H1 (cell line): ENCODE results near the gene LYRM4. TPM values are rescaled to one million over a fixed set of nuclear protein-coding genes. Genes with fewer than 3 reads are reported as not detected.

Source experiments
- CBX8 ChIP-seq: fragments of 300-800, 300-1000 bp; sonication (generic); IDR thresholded peaks from 2 replicates; pipeline ENCODE4 v1.7.1; 2016; ENCODE audit warnings: low read depth, low read length, borderline replicate concordance
- EZH2 ChIP-seq: fragments of 200-600 bp; sonication (generic); IDR thresholded peaks from 2 replicates; pipeline ENCODE4 v1.7.1; 2012; ENCODE audit warnings: low read depth, mild to moderate bottlenecking, moderate library complexity, low read length, inconsistent platforms; ENCODE audit not compliant: severe bottlenecking
- HDAC2 ChIP-seq, 2 experiments: fragments of 300-600 bp in 1 of 2; sonication (generic) in 1 of 2; IDR thresholded peaks; 2 replicates each; pipeline ENCODE4 v1.6.1; 2011 to 2012; ENCODE audit warnings: low read depth in 2 of 2, low read length in 2 of 2, mild to moderate bottlenecking in 2 of 2, moderate library complexity in 2 of 2, borderline replicate concordance in 1 of 2, inconsistent platforms in 1 of 2
- HDAC6 ChIP-seq: IDR thresholded peaks from one replicate; pipeline ENCODE4 v1.7.1; 2012; ENCODE audit warnings: low read depth, mild to moderate bottlenecking, inconsistent platforms, low read length, moderate library complexity
- SUZ12 ChIP-seq: fragments of 200-600 bp; sonication (generic); IDR thresholded peaks from 2 replicates; pipeline ENCODE4 v1.6.1; 2012; ENCODE audit warnings: mild to moderate bottlenecking, inconsistent platforms, low read length, moderate library complexity, mixed read lengths
- TAF1 ChIP-seq: IDR thresholded peaks from 2 replicates; pipeline ENCODE4 v1.6.1; 2011; ENCODE audit warnings: mild to moderate bottlenecking, low read depth, low read length
- polyA plus RNA-seq, 7 experiments: library from polyadenylated mRNA; depleted of rRNA in 3 of 7; stranded (reverse) in 5 of 7; unstranded in 2 of 7; fragments of >200 nt in 5 of 7; fragments of 200-250 nt in 2 of 7; gene quantifications; 1 replicate in 5 of 7; 2 replicates in 1 of 7; 4 replicates in 1 of 7; pipeline versions ENCODE4 v1.2.1 to v1.2.3, GENCODE V29; 2011 to 2013; ENCODE audit warnings: missing spikeins in 2 of 7, mixed read lengths in 2 of 7
- total RNA-seq: library from RNA; stranded (reverse); fragmentation: NEBNext Ultra II Directional; extraction: Animal tissue kit (Norgen Biotek cat#: 25700); gene quantifications from 2 replicates; pipeline ENCODE4 v1.2.1, GENCODE V29; 2021
- TF ChIP-seq, protein P1 (sequence below): fragments of 300-600 bp; sonication (generic); IDR thresholded peaks from 2 replicates; pipeline ENCODE4 v1.7.1; 2012; ENCODE audit warnings: low read length, moderate library complexity, mild to moderate bottlenecking, inconsistent platforms; ENCODE audit not compliant: insufficient replicate concordance
- TF ChIP-seq, protein P2 (sequence below): IDR thresholded peaks from 2 replicates; pipeline ENCODE4 v1.6.1; 2012; ENCODE audit warnings: inconsistent platforms

LYRM4 gene
- total and polyA plus RNA-seq, 2 of the 8 experiments (the other 6 are each of a cell fraction or from before 2014, with no cell fraction given) = 56.6 to 62.8 TPM

DNA sequence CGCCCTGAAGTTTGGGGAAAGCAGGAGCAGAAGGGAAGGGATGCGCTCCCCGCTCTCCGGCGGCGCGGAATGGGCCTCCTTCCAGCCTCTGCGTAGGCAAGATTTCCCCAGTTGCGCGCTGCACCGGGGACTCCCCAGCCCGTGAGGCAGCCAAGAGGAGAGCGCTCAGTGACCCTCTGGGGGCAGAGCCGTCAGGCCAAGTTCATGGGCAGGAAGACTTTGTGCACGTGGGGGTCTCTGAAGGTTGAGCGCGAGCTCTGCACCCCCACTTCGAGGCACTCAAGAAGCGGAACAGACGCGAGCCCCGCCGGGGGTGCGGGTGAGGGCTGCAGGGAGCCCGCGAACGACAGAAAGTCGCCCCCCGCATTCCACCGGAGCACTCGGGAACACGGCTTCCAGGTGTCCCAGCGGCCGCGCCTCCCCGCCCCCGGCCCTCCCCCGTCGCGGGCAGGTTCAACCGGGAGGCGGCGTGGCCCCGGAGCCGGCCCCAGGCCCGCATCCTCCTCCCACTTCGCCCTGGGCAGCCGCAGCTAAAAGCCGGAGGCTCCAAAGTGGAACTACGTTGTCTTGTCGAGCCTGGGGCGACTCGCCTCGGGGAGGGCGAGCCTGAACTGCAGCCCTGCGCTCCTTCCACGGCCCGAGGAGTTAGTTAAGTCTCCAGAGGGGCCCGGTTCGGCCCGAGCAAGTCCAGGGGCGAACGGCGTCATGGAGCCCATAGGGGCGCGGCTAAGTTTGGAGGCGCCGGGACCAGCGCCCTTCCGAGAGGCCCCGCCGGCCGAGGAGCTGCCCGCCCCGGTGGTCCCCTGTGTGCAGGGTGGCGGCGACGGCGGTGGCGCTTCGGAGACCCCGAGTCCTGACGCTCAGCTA lies 175.7 kb downstream of the LYRM4 start, which contains the start of gene PPP1R3G (continued):
- TF ChIP-seq, protein P1, sequence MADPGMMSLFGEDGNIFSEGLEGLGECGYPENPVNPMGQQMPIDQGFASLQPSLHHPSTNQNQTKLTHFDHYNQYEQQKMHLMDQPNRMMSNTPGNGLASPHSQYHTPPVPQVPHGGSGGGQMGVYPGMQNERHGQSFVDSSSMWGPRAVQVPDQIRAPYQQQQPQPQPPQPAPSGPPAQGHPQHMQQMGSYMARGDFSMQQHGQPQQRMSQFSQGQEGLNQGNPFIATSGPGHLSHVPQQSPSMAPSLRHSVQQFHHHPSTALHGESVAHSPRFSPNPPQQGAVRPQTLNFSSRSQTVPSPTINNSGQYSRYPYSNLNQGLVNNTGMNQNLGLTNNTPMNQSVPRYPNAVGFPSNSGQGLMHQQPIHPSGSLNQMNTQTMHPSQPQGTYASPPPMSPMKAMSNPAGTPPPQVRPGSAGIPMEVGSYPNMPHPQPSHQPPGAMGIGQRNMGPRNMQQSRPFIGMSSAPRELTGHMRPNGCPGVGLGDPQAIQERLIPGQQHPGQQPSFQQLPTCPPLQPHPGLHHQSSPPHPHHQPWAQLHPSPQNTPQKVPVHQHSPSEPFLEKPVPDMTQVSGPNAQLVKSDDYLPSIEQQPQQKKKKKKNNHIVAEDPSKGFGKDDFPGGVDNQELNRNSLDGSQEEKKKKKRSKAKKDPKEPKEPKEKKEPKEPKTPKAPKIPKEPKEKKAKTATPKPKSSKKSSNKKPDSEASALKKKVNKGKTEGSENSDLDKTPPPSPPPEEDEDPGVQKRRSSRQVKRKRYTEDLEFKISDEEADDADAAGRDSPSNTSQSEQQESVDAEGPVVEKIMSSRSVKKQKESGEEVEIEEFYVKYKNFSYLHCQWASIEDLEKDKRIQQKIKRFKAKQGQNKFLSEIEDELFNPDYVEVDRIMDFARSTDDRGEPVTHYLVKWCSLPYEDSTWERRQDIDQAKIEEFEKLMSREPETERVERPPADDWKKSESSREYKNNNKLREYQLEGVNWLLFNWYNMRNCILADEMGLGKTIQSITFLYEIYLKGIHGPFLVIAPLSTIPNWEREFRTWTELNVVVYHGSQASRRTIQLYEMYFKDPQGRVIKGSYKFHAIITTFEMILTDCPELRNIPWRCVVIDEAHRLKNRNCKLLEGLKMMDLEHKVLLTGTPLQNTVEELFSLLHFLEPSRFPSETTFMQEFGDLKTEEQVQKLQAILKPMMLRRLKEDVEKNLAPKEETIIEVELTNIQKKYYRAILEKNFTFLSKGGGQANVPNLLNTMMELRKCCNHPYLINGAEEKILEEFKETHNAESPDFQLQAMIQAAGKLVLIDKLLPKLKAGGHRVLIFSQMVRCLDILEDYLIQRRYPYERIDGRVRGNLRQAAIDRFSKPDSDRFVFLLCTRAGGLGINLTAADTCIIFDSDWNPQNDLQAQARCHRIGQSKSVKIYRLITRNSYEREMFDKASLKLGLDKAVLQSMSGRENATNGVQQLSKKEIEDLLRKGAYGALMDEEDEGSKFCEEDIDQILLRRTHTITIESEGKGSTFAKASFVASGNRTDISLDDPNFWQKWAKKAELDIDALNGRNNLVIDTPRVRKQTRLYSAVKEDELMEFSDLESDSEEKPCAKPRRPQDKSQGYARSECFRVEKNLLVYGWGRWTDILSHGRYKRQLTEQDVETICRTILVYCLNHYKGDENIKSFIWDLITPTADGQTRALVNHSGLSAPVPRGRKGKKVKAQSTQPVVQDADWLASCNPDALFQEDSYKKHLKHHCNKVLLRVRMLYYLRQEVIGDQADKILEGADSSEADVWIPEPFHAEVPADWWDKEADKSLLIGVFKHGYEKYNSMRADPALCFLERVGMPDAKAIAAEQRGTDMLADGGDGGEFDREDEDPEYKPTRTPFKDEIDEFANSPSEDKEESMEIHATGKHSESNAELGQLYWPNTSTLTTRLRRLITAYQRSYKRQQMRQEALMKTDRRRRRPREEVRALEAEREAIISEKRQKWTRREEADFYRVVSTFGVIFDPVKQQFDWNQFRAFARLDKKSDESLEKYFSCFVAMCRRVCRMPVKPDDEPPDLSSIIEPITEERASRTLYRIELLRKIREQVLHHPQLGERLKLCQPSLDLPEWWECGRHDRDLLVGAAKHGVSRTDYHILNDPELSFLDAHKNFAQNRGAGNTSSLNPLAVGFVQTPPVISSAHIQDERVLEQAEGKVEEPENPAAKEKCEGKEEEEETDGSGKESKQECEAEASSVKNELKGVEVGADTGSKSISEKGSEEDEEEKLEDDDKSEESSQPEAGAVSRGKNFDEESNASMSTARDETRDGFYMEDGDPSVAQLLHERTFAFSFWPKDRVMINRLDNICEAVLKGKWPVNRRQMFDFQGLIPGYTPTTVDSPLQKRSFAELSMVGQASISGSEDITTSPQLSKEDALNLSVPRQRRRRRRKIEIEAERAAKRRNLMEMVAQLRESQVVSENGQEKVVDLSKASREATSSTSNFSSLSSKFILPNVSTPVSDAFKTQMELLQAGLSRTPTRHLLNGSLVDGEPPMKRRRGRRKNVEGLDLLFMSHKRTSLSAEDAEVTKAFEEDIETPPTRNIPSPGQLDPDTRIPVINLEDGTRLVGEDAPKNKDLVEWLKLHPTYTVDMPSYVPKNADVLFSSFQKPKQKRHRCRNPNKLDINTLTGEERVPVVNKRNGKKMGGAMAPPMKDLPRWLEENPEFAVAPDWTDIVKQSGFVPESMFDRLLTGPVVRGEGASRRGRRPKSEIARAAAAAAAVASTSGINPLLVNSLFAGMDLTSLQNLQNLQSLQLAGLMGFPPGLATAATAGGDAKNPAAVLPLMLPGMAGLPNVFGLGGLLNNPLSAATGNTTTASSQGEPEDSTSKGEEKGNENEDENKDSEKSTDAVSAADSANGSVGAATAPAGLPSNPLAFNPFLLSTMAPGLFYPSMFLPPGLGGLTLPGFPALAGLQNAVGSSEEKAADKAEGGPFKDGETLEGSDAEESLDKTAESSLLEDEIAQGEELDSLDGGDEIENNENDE = no peak
- TF ChIP-seq HDAC2 (IDR thresholded peaks at IDR 0.05; ENCODE audit: borderline replicate concordance in 1 of 2, low read depth in 2 of 2, low read length in 2 of 2) = 0 out of 4 replicates have a peak, but pooled peaks of 1 of the 2 experiments have one; percentile 7
- TF ChIP-seq TAF1 = 0 out of 2 replicates have a peak, but pooled peaks have one; percentile 19
- peak; percentile 13 for TF ChIP-seq EZH2
- TF ChIP-seq HDAC6 = no peak
- TF ChIP-seq CBX8 = no peak
- peak; percentile 73 for TF ChIP-seq SUZ12
- TF ChIP-seq, protein P2, sequence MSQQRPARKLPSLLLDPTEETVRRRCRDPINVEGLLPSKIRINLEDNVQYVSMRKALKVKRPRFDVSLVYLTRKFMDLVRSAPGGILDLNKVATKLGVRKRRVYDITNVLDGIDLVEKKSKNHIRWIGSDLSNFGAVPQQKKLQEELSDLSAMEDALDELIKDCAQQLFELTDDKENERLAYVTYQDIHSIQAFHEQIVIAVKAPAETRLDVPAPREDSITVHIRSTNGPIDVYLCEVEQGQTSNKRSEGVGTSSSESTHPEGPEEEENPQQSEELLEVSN = 0 out of 2 replicates have a peak, but pooled peaks have one; percentile 8
